Calu3 (cell line): ENCODE results near the gene DAAM1. TPM values are rescaled to one million over a fixed set of nuclear protein-coding genes. Genes with fewer than 3 reads are reported as not detected.

Experiments
- BruUV-seq: library from RNA; stranded (reverse); fragments of 400-500 nt; replicated peaks from 2 replicates; lab custom pipeline; 2021; lab: Mats Ljungman, UMichigan
- CTCF ChIA-PET: fragments of 300-600 bp; sonication (Branson Sonifier 250); formaldehyde crosslinking; loops from one replicate; lab custom pipeline; 2022; ENCODE audit warnings: antibody characterized with exemption; lab: Charles Lee
- DNase-seq: peaks from one replicate; pipeline ENCODE4 v3.0.0; 2022
- H3K27ac Mint-ChIP-seq: one replicate; pipeline ENCODE4 v1.8.0; 2022; ENCODE audit warnings: mixed read lengths; ENCODE audit not compliant: unreplicated experiment
- H3K27me3 Mint-ChIP-seq: one replicate; pipeline ENCODE4 v1.8.0; 2022; ENCODE audit warnings: mixed read lengths; ENCODE audit not compliant: unreplicated experiment
- H3K36me3 Mint-ChIP-seq: one replicate; pipeline ENCODE4 v1.8.0; 2022; ENCODE audit warnings: mild to moderate bottlenecking, moderate library complexity, mixed read lengths; ENCODE audit not compliant: insufficient read depth, unreplicated experiment
- H3K4me1 Mint-ChIP-seq: one replicate; pipeline ENCODE4 v1.8.0; 2022; ENCODE audit warnings: mild to moderate bottlenecking, low read depth, mixed read lengths; ENCODE audit not compliant: unreplicated experiment
- H3K4me3 Mint-ChIP-seq: one replicate; pipeline ENCODE4 v1.8.0; 2022; ENCODE audit warnings: mild to moderate bottlenecking, low read depth, moderate library complexity, mixed read lengths; ENCODE audit not compliant: unreplicated experiment
- H3K9me3 Mint-ChIP-seq: one replicate; pipeline ENCODE4 v1.8.0; 2022; ENCODE audit warnings: low read depth, mixed read lengths; ENCODE audit not compliant: unreplicated experiment
- intact Hi-C: fragments of 100-400 bp; cut with micrococcal nuclease; formaldehyde crosslinking; loops from one replicate; pipeline ENCODE4 v1.10.0; 2022; ENCODE audit not compliant: unreplicated experiment
- total RNA-seq: library from RNA; stranded (reverse); gene quantifications from 2 replicates; pipeline ENCODE4 v1.2.3, GENCODE V29; 2022
- TF ChIP-seq, protein P1 (sequence below): fragments of 200-600 bp; IDR thresholded peaks from one replicate; pipeline ENCODE4 v1.8.0; 2022; ENCODE audit warnings: antibody characterized with exemption; ENCODE audit not compliant: unreplicated experiment

DAAM1 gene
- total RNA-seq, 1 experiment from 2014 or later: 28.9 TPM

DNA sequence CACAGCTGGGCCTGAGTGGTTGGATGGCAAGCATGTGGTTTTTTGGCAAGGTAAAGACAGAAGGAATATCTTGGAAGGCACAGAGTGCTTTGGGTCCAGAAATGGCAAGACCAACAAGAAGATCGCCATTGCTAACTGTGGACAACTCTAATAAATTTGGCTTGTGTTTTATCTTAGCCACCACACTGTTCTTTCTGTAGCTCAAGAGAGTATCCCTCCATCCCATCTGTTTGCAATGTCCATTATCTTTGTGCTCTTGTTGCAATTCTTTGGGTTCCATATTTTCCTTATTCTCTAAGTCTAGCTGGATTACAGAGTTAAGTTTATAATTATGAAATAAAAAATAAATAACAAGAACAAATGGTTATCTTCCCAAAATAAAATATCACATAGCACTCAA lies 6.7 kb upstream of the DAAM1 start:
- no peaks in the 10 kb centered on the region for H3K4me1 Mint-ChIP-seq
- intact Hi-C loops: no loop called here
- H3K27me3 Mint-ChIP-seq: peaks cover 42% of the 10 kb centered on the region
- CTCF ChIA-PET: no interaction called here
- no peak overlapping the region for H3K27ac Mint-ChIP-seq
- TF ChIP-seq, protein P1, sequence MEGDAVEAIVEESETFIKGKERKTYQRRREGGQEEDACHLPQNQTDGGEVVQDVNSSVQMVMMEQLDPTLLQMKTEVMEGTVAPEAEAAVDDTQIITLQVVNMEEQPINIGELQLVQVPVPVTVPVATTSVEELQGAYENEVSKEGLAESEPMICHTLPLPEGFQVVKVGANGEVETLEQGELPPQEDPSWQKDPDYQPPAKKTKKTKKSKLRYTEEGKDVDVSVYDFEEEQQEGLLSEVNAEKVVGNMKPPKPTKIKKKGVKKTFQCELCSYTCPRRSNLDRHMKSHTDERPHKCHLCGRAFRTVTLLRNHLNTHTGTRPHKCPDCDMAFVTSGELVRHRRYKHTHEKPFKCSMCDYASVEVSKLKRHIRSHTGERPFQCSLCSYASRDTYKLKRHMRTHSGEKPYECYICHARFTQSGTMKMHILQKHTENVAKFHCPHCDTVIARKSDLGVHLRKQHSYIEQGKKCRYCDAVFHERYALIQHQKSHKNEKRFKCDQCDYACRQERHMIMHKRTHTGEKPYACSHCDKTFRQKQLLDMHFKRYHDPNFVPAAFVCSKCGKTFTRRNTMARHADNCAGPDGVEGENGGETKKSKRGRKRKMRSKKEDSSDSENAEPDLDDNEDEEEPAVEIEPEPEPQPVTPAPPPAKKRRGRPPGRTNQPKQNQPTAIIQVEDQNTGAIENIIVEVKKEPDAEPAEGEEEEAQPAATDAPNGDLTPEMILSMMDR: no peak
- no peak for DNase-seq
- no TSS peak for BruUV-seq
- H3K36me3 Mint-ChIP-seq: no peaks in the 10 kb centered on the region
- H3K4me3 Mint-ChIP-seq: no peak overlapping the region
- H3K9me3 Mint-ChIP-seq: no peaks in the 10 kb centered on the region

DNA sequence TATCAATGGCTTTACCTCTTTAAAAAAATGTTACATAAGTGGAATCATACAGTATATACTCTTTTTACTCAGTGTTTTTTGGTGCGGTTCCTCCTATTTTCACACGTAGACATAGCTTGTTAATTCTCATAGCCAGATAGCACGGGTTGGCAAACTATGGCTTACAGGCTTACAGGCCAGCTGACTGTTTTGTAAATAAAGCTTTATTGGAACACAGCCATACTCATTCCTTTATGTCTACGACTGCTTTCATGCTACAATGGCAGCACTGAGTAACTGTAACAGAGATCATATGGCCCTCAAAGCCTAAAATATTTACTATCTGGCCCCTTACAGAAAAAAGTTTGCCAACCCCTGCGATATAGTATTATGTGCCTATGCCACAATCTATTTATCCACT lies 5.8 kb upstream of the DAAM1 start:
- TF ChIP-seq, protein P1: no peak
- no TSS peak for BruUV-seq
- no peaks in the 10 kb centered on the region for H3K4me1 Mint-ChIP-seq
- CTCF ChIA-PET: no interaction called here
- intact Hi-C loops: no loop called here
- no peak overlapping the region for H3K27ac Mint-ChIP-seq
- H3K27me3 Mint-ChIP-seq: peaks cover 49% of the 10 kb centered on the region
- H3K36me3 Mint-ChIP-seq: peaks cover 4% of the 10 kb centered on the region
- no peaks in the 10 kb centered on the region for H3K9me3 Mint-ChIP-seq
- DNase-seq: no peak
- H3K4me3 Mint-ChIP-seq: no peak overlapping the region

DNA sequence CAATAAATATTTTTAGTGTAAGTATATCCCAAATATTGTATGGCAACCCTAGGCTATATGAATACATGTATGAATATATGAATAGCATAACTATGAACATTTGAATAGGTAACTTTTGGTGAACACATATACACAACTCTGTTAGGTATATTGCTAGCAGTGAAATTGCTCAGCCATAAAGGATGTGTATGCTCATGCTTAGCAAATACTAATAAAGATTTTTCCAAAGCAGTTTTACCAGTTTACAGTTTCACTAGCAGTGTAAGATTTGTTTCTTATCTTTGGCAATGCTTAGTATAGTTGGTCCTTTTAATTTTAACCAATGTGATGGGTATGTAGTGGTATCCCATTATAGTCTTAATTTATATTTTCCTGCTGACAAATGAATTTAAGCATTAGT lies 5.3 kb upstream of the DAAM1 start:
- Mint-ChIP-seq H3K4me1 (no peaks in the 10 kb centered on the region), H3K27ac (no peak overlapping the region), H3K4me3 (no peak overlapping the region), H3K27me3 (peaks cover 46% of the 10 kb centered on the region), H3K9me3 (no peaks in the 10 kb centered on the region), H3K36me3 (peaks cover 9% of the 10 kb centered on the region)
- intact Hi-C loops: no loop called here
- TF ChIP-seq, protein P1: no peak
- no TSS peak for BruUV-seq
- CTCF ChIA-PET: no interaction called here
- no peak for DNase-seq

DNA sequence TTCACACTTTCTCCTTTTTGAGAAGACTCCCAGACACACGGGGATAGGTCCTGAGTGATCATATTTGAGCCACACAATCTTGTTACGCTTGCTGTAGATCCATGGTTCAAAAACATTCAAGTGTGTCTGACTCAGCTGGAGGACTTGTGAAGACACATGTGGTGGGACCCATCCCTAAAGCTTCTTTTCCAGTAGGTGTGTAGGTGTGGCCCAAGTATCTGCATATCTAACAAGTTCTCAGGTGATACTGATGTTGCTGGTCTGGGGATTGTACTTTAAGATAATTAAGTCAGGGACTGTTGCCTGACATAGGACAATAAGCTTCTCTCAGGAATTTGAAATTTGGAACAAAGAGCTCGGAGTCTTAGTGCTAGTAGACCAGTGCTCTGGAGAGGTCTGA lies 4.1 kb upstream of the DAAM1 start:
- no TSS peak for BruUV-seq
- CTCF ChIA-PET: no interaction called here
- Mint-ChIP-seq H3K27ac (no peak overlapping the region), H3K9me3 (no peaks in the 10 kb centered on the region), H3K27me3 (peaks cover 36% of the 10 kb centered on the region), H3K4me1 (no peaks in the 10 kb centered on the region), H3K4me3 (no peak overlapping the region), H3K36me3 (peaks cover 22% of the 10 kb centered on the region)
- TF ChIP-seq, protein P1: no peak
- intact Hi-C loops: no loop called here
- no peak for DNase-seq
